ENCODE results near the gene CAV3.

The CAV3 gene

DNA sequence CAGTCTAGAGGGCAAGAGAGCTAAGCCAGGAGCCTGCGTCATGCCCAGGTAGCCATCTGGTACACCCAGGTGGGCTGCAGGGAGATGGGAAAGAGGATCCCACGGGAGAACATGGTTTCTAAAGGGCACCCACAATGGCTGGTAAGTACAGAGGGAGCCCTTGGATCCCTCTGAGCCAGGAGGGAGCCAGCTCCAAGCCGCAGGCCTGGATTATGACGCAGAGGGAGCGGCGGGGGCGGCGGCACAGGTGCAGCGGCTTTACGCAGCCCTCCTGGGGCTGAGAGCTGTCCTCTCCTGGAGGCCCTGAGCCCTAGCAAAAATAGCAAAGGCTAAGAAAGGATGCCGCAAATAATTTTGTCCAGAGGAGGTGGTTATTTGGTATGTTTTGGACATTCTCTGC, 2.8 kb downstream of the CAV3 start:
- peak; percentile 21 for DNase-seq

DNA sequence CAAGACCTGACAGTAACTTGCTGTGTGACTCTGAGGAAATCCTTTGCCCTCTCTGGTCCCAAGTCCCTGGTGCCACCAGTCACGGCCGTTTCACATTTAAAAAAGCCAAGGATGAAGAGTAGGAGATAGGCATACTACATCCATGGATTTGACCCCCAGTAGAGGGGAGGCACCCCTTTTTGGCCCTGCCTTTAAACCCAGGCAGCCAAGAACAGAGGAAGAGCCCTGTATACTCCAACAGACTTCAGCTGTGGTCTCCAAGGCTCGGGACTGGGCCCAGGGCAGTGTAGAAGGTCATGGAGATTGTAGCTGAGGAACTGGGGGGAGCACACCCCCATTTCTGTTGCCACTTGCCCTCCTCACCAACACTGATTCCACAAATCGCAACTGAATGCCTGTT, 3.7 kb downstream of the CAV3 start:
- DNase-seq, result no peak

DNA sequence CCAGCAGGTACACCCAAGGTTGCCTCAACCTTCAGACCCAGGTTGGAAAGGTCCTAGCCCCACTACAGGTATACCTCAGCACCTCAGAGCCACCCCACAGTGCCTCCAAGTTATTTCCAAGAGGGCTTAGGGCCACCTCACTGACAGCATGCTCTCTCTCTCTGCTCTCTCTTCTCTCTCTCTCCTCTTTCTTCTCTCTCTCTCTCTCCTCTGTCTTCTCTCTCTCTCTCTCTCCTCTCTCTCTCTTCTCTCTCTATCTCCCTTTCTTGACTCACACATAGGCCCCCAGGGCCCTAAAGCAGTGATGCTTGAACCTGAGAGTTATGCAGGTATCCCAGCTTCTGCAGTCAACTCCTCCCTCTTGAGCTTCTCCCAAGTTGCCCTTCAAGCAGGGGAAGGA, 4.2 kb downstream of the CAV3 start:
- no peak for DNase-seq

DNA sequence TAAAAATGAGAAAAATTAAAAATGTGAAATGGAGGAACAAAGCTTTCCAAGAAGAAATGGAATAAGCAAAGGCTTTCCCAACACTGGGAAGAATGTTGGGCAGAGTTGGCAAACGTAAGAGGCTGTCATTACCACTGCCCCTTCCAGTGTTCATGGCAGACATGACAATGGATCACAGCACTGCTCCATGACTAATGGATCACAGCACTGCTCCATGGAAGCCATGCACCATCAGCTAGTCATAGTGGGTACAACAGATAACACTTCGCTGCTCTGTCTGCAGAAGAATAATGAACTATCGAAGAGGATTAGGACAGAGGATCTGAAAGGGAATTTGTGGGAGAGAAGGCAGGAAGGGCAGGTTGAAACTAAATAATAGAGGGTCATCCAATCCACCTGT, 5.0 kb downstream of the CAV3 start:
- DNase-seq, result peak; percentile 24

DNA sequence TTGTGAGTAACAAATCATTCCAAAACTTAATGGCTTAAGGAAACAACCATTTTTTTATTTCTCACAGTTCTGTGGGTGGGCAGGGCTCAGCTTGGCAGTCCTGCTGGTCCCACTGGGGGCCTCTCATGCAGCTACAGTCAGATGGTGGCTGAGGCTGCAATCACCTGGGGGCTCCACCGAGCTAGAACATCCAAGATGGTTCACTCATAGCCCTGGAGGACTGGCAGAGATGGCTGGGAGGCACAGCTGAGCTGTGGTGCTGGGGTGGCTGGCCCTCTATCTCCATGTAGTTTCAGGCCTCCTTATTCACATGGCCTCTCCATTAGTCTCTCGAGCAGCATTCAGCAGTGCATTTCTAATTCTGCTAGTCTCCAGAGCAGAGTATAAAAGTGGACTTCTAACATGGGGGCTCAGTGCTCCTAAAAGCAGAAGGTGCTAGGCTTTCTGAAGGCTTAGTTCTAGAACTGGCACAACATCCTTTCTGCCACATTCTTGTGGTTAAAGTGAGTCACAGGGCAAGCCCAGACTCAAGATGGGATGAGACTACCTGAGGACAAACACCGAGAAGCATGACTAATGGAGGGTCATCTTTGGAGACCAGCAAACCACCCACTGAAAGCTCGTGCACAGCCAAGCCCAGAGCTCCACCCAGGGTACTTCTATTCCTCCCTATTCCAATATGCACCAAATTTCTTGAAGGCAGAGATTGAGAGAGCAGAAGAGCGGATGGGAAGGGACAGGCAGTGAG, 6.3 kb downstream of the CAV3 start:
- peak; percentile 33 for DNase-seq

DNA sequence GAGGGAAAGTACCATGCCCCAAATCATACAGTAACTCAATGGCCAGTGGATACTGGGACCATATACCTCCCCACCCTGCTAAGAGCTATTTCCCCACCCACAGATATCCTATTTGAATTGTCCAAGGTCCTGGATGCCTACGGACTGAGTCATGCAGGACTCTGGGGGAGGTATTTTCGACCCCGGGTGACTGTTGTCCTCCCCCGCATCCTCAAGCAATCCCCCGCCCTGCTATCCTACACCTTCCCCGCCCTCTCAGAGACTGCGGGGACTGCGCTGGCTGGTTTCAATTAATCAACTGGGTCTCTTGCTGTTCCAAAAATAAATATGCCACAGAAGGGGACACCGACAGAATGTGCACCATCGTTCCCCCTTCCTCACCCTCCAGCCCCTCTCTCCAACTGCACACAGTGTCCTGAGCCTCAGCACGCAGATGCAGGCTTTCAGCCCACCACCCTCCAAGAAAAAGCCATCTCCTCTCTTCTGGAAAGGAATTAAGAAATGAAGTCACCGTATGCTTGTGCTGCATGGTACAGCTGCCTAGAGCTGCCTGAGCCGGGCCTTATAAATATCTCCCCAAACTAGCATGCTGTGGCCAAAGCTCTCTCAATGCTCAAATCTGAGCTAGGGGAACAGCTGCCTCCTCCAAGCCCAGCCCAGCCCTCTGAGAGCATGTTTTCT, 8.1 kb downstream of the CAV3 start:
- DNase-seq, result peak; percentile 51

DNA sequence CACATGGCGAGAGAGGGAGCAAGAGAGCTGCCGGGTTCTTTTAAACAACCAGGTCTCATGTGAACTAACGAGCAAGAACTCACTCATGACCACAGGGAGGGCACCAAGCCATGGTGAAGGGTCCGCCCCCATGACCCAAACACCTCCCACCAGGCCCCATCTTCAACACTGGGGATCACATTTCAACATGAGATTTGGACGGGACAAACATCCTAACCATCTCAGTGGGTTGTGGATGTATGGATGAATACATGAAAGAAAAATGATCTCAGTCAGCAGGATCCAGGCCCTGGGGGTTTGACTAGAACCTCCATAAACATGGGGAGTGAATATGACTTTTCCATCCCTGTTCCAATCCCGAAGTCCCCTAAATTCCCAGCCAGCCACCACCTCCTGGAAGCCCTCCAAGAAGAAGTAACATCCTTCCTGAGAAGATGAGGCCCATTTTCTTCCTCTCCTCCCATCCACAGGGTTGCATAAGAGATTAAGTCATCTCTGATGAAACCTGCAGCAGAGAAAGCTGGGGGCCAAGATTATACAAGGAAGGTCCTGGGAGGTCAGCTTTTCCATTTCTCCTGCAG, 9.5 kb downstream of the CAV3 start:
- DNase-seq, result peak; percentile 6

DNA sequence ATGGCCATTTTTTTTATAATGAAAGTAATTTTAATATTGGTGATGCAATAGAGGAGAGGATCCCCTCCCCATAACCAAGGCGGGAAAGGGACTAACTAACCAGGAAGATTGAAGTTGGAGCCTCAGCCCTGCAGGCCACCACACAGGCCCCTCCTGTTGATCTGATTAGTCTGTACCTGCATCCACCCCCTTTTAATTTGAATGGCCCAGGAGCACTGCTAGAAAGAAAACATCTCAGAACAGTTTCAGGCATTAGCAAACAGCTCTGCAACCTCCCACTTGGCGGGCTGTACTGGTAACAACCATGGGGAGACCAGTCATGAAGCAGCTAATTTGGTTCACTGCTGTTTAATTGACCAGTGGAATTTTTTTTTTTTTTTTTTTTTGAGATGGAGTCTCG, 10.3 kb downstream of the CAV3 start:
- DNase-seq, result peak; percentile 21

DNA sequence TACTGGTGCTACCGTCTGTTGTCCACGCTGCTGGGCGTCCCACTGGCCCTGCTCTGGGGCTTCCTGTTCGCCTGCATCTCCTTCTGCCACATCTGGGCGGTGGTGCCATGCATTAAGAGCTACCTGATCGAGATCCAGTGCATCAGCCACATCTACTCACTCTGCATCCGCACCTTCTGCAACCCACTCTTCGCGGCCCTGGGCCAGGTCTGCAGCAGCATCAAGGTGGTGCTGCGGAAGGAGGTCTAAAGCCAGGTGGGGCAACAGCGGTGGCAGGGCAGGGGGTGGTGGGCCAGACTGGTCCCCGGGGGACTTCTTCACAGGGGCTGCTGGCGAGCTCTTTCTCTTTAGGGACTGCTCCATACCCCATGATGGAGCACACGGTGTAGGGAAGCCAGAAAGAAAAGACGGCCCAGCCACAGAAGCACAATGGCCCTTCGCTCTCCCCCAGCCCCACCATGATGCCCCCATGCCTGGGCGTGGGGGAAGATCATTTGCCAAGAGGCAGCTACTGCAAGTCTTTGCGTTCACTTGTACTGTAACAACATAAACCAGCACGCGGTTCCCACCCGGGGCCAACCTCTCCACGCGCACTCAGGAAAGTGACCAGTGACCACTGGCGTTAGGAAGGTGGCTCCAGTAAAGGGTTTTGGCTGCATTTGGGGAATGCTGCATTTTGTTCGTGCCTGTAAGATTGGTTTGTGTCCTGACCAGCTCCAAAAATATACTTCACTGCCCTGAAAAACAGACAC, 12.2 kb downstream of the CAV3 start:
- peak; percentile 19 for DNase-seq

DNA sequence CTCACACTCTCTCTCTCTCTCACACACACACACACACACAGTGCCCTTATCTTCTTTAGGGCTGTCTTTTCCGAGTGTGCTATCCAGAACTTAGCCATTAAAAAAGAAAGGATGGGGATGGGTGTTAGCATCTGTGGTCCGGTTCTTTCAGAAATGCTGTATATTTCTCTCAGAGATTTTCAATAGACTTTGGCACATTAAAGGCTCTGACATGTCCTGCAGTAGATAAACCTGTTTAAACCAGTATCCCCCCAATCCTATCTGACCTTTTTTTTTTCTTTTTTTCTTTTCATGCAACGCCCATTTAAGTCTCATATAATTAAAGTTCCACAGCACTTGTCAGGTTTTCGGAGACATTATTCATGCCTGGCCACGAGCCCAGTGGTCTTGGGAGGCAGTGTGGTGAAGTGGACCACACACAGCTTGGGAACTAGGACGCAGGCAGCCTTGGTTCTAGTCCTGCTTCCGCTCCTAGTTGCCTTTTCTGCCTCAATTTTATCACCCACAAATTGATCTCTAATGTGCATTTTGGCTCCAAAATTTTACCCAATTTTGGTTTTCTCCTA, 13.3 kb downstream of the CAV3 start:
- peak; percentile 16 for DNase-seq

DNA sequence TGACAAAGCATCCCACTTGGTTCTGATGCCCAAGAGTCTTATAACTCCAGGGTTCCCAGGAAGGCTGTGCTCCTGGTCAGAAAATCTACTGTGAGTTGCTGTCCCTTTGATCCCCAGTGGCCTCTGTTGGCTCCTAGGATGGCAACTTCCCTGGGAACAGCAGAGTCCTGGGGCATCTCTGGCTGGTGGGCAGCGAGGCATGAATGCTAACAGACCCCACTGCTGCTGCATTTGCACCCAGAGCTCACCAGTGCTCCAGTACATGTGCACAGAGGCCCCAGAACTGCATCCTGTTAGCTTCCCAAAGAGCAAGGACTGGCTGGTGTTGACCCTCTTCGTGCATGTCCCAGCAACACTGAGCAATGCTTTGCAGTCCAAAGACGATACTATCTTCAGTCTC, 15.7 kb downstream of the CAV3 start:
- peak; percentile 50 for DNase-seq

DNA sequence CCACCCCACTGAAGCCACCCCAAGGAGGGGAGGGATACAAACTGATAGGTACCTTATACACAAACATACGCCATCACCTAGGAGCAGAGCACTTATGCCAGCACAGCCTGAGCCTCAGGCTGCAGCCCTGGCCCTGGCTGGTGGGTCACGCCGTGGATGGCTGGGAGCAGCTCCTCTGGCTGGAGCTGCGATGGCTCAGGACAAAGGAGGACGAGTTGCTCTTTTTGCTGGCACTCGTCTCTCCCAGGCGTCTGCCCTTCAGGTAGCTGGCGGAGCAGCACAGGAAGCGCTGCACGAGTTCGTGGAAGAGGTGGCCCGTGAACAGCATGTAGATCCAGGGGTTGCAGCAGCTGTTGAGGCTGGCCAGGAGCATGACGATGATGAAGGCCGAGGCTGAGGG, 19.2 kb downstream of the CAV3 start:
- no peak for DNase-seq

DNA sequence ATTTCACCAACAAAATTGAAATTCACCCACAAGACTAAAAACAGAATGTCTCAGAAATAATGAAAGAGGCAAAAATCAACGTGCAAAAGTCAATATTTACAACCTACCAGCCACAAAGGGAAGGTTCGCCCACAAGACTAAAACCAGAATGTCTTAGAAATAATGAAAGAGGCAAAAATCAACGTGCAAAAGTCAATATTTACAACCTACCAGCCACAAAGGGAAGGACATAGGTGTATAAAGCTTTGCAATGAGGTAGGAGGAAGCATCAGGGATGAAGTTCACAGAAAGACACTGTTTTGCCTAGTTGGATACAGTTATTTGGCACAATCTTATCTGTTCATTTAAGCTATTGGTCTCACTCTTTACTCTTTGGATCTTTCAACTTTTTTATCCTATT, 21.5 kb downstream of the CAV3 start:
- no peak for DNase-seq

DNA sequence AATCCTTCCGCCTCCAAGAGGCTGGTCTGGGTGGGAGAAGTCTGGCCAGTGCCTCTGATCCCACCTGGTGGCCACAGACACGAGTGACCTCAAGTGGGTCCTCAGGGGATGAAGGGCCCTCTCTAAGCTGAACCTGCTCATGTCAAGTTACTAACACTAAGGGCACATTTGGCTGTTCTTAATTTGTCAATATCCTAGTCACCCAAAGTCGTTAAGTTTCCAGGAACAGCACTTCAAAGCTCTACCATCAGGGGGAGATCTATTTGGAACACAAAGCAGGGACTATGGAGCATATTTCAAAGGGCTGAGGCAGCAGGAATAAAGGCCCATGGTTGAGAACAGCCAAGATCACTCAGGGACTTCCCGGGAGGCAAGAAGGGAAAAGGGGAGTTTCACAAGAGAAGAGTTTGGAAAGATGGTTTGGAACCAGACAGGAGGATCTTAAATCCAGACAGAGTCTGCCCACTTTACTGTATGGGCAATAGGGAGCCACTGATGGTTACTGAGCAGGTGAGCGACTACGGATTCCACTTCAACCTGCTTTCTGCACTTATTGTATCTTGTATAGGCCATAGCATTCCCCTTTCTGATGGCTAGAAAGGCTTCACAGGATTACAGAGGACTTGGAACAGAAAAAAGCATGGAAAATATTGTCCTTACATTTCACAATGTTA, 22.1 kb downstream of the CAV3 start:
- no peak for DNase-seq

DNA sequence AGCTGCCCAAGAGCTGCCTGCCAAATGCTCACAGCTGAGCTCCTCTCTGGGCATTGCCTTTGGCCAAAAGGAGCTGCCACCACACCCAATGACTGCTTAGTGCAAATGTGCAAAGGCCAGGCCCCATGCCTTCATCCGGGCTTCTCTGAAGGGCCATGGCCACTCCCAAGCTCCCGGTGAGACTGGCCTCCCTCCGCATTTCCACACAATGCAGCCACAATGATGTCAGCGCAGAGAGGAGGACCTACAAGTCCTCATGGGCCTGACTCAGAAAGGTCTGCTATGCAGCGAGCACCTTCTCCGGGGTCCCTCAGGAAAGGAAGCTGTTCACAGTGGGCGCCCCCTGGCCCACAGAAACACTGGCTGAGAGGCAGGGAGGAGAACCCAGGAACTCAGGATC, 23.1 kb downstream of the CAV3 start:
- DNase-seq, result no peak

DNA sequence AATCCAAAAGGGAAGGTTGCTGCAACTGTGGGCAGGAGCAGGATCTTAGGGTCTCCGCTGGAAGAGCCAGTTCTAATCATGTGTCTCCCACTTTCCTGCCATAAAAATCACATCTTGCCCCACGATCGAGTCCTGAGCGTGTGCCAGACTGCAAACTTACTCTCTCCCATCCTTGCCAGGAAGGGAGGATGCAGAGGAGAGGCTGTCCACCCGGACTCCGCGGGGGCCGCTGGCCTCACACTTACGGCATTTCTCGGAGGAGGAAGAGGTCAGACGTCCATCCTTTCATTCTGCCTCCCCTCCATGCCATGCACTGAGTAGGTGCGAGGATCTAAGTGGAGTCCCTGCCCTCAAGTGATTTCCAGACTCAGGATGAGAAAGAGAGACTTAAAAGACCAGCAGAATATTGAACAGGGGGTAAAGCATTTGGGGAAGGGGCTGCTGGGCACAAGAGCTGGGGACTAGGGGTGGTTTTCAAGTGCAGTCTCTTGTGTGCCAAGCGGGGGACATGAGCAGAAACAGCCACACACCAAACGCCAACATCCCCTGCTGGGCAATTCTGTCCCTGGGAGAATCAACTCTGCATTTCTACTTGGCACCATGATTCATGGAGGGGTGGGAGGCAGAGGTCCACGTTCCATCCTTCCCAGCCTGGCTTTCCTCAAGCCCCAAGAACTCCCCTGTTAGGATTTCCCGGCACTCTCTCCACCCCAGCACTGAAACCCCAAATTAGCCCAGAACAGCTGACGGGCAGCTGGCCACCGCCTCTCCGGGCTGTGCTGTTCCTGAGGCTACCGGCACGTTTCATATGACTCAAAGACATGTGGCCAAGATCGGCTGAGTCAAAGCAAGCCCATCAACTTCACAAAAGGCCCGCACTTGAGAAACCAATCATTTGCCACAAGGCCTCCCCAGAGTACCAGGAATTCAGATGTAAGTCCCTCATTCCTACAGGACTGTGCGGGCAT, 24.2 kb downstream of the CAV3 start:
- no peak for DNase-seq

DNA sequence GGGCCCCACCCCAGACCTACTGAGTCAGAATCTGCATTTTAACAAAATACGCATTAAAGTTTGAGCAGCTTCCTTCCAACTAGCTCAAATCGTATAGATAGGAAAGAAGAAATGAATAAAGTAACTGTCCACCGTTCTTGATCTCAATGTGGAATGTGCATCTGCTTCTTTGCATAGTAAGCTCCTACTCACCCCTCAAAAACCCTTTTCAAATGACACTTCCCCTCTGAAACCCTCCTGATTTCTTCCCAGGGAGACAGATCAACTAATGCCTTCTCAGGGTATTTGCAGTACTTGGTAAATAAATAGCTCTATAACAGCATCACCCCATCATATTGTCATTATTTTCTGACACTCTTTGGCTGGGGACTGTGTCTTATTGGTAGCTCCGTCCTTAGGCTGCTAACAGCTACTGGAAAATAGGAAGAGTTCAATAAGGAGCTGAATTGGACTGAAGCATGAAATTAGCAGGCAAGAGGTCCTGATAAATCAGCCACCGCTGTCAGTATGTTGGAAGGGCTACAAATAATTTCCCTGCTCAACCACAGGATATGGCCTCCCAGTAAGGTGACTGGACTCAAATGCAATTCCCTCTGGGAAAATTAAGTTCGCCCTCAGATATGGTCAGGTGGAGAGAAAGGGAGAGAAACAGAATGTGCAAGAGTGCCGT, 25.6 kb downstream of the CAV3 start:
- no peak for DNase-seq

DNA sequence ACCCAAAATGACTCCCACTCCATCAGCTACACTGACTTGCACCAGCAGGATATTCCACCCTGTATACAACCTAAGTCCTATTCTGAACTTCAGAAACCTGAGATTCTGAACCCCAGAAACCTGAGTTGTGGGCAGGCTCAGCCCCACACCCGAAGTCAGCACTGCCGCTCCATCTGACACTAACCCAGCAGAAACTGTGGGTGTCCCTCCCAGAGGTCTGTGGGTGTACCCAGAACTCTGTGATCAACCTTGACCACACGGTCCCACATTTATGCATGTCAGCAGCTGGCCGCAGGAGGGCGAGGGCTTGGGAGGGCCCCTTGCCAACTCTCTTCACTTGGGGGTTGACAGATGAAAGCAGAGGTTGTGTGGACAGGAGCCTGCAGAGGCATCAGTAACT, 26.5 kb downstream of the CAV3 start:
- no peak for DNase-seq

DNA sequence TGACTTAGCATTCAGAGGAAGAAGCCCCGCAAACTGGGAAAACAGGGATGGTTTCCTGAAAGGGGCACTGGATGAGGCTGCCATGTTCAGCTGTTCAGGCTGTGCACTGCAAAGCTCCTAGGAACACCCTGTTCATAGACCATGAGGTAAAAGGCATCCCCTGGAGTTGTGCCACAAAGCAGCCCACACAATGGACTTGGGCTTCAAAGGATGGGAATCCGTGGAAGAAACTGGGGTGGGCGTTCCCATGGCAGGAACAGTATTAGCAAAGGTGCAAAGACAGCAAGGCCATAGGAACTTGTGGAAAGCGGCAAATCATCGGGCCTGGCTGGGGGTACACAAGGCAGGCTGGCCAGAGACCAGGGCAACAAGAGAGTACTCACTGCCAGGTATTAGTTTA, 26.9 kb downstream of the CAV3 start:
- DNase-seq, result no peak

DNA sequence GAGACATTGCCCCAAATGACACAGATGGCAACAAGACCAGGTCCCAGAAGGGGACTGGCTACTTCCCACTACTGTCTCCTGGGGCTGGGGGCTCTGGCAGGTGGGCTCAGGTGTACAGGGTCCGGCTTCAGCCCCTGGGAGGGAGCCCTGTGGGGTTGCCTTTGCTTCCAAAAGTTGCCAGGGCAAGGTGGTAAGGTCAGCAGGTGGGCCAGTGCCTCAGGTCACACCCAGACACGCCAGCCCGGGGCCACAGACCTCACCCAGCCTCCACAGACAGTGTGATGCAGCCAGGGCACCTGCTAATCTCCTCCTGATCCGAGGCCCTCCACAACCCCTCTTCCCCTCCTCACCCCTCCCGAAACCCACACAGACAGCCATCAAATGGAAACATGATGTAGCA, 28.3 kb downstream of the CAV3 start:
- no peak for DNase-seq
